A549 (cell line): ENCODE data around the gene PTTG1IP. TPM values are rescaled to one million over a fixed set of nuclear protein-coding genes. Genes with fewer than 3 reads are reported as not detected.

Source experiments
- ATAC-seq, 2 experiments: fragments of 200-7000 bp in 1 of 2; fragments of >200 bp in 1 of 2; cut with Nextera tagmentation in 1 of 2; cut with Tn5 transposase in 1 of 2; 3 replicates each; pipeline versions ENCODE4 v1.8.0 to v1.9.1; 2018 to 2020; ENCODE audit warnings: mild to moderate bottlenecking in 1 of 2, moderate library complexity in 1 of 2
- CTCF ChIA-PET: fragments of 300-600 bp; sonication (Branson Sonifier 250); formaldehyde crosslinking; extraction: SDS; loops from one replicate; lab custom pipeline; 2021; ENCODE audit warnings: antibody characterized with exemption, inconsistent platforms; lab: Yijun Ruan, JAX
- POLR2A ChIA-PET: fragments of 350-600 bp; formaldehyde crosslinking; extraction: SDS; loops from one replicate; lab custom pipeline; 2021; ENCODE audit warnings: antibody characterized with exemption, inconsistent platforms; lab: Yijun Ruan, JAX
- DNase-seq, 2 experiments: peaks; one replicate each; pipeline versions ENCODE4 v3.0.0 to v3.0.0-alpha.2; 2011 to 2016; ENCODE audit warnings: low read depth in 1 of 2, low spot score in 1 of 2
- FAIRE-seq: peaks from 2 replicates; lab custom pipeline; 2011; peaks lifted over from hg19 to GRCh38; lab: Jason Lieb, UNC
- H3K27ac ChIP-seq, 2 experiments: fragments of >200 bp; sonication (Bioruptor Twin); formaldehyde crosslinking; 3 replicates each; pipeline ENCODE4 v1.5.1; 2016 to 2017
- H3K4me1 ChIP-seq: fragments of >200 bp; sonication (Bioruptor Twin); formaldehyde crosslinking; 3 replicates; pipeline ENCODE4 v1.6.1; 2016
- H3K4me2 ChIP-seq: fragments of >200 bp; sonication (Bioruptor Twin); formaldehyde crosslinking; 3 replicates; pipeline ENCODE4 v1.6.1; 2016
- H3K4me3 ChIP-seq: fragments of >200 bp; sonication (Bioruptor Twin); formaldehyde crosslinking; 3 replicates; pipeline ENCODE4 v1.5.1; 2016
- H3K9me3 ChIP-seq: fragments of >200 bp; sonication (Bioruptor Twin); formaldehyde crosslinking; 3 replicates; pipeline ENCODE4 v1.6.1; 2016
- BCL3 ChIP-seq: fragments of >200 bp; sonication (Bioruptor Twin); formaldehyde crosslinking; IDR thresholded peaks from 3 replicates; pipeline ENCODE4 v1.6.1; 2016
- BHLHE40 ChIP-seq: IDR thresholded peaks from 2 replicates; pipeline ENCODE4 v1.6.1; 2012; ENCODE audit warnings: low read depth, low read length, inconsistent platforms
- FOSB ChIP-seq: fragments of 250-450 bp; sonication (Bioruptor Pico); IDR thresholded peaks from 2 replicates; pipeline ENCODE4 v1.5.0; 2020; ENCODE audit warnings: mild to moderate bottlenecking, moderate library complexity
- FOXS1 ChIP-seq: fragments of 250-450 bp; sonication (Bioruptor Pico); IDR thresholded peaks from 2 replicates; pipeline ENCODE4 v1.5.0; 2020; ENCODE audit warnings: mild to moderate bottlenecking, moderate library complexity
- JUNB ChIP-seq: fragments of >200 bp; sonication (Bioruptor Twin); formaldehyde crosslinking; IDR thresholded peaks from 2 replicates; pipeline ENCODE4 v1.6.1; 2016
- KDM1A ChIP-seq: fragments of 200-600 bp; sonication (generic); IDR thresholded peaks from 2 replicates; pipeline ENCODE4 v1.6.1; 2016; ENCODE audit warnings: low read depth, mild to moderate bottlenecking
- MAFK ChIP-seq: fragments of 450-650 bp; IDR thresholded peaks from 2 replicates; pipeline ENCODE4 v1.6.1; 2014; ENCODE audit not compliant: partially characterized antibody
- MAX ChIP-seq: IDR thresholded peaks from 2 replicates; pipeline ENCODE4 v1.6.1; 2012
- NFE2L2 ChIP-seq: fragments of 150-350 bp; conservative IDR thresholded peaks from 2 replicates; pipeline ENCODE4 v1.6.1; 2014; ENCODE audit warnings: low read length
- POLR2AphosphoS2 ChIP-seq: conservative IDR thresholded peaks from 2 replicates; pipeline ENCODE4 v1.6.1; 2012; ENCODE audit warnings: low read length, improper control_type of control experiment, inconsistent platforms
- TP53 ChIP-seq: fragments of 250-450 bp; sonication (Bioruptor Pico); IDR thresholded peaks from 2 replicates; pipeline ENCODE4 v1.5.0; 2021; ENCODE audit warnings: mild to moderate bottlenecking, moderate library complexity
- USF2 ChIP-seq: fragments of 450-650 bp; IDR thresholded peaks from 2 replicates; pipeline ENCODE4 v1.6.1; 2014; ENCODE audit warnings: antibody characterized with exemption
- ZC3H11A ChIP-seq: fragments of 450-650 bp; IDR thresholded peaks from 2 replicates; pipeline ENCODE4 v1.6.1; 2014; ENCODE audit warnings: antibody characterized with exemption, mild to moderate bottlenecking
- ZSCAN20 ChIP-seq: fragments of 250-450 bp; sonication (Bioruptor Pico); IDR thresholded peaks from 2 replicates; pipeline ENCODE4 v1.8.0; 2022; ENCODE audit warnings: mild to moderate bottlenecking, moderate library complexity
- WGBS: methylation state at CpG from one replicate; pipeline ENCODE4 v1.1.6; 2017; ENCODE audit errors: missing lambda C conversion rate; 5-methylcytosine and 5-hydroxymethylcytosine counted together
- polyA plus RNA-seq, 4 experiments: library from polyadenylated mRNA; depleted of rRNA in 3 of 4; stranded (reverse); fragments of >200 nt; fragmentation: RNase III in 1 of 4; extraction: RNeasy Plus Mini Kit Qiagen cat#74134 plus additional on column Dnase treatment in 1 of 4; gene quantifications; 2 replicates in 3 of 4; 3 replicates in 1 of 4; pipeline ENCODE4 v1.2.3, GENCODE V29; 2011 to 2017

The PTTG1IP gene
- polyA plus RNA-seq, 2 of the 4 experiments (the other 2 are of a cell fraction) = 98.7 to 99.4 TPM

GRCh38 chr21:44910229-44911067 is 37.0 kb upstream of the PTTG1IP start (continued):
- no peak for TF ChIP-seq BCL3
- no peak for TF ChIP-seq NFE2L2

- 95% methylated on average over 9 of the region's 9 CpGs for WGBS
- TF ChIP-seq JUNB (no peak), MAFK (peak; percentile 70), BHLHE40 (no peak), KDM1A (no peak)
- FAIRE-seq (no peak), ATAC-seq (no peak), DNase-seq (no peak)
- H3K4me1 ChIP-seq = peaks cover 35% of the 10 kb centered on the region
- peak overlapping the region in 1 of 2 experiments; percentile 87; a peak in 2 of 6 replicates for H3K27ac ChIP-seq
- no peak overlapping the region for H3K4me3 ChIP-seq
- no peak overlapping the region for H3K4me2 ChIP-seq
- no peaks in the 10 kb centered on the region for H3K9me3 ChIP-seq
- POLR2A ChIA-PET = no interaction called here
- CTCF ChIA-PET = interaction anchor here (1.2 to 1.4 kb wide), 2 partner anchors 109 to 116 kb away, joined by 3 to 4 read pairs; no protein-coding TSS in a partner anchor
Observed at GRCh38 chr21:44909719-44910118, 36.2 kb upstream of the PTTG1IP start.

- no peak for ATAC-seq
- FAIRE-seq = no peak
- no peak for DNase-seq
- no peaks in the 10 kb centered on the region for H3K9me3 ChIP-seq
- H3K27ac ChIP-seq = no peak overlapping the region; a peak in 1 of 6 replicates
- TF ChIP-seq USF2 (no peak), FOXS1 (CRISPR knock-in tag) (no peak), ZC3H11A (no peak), FOSB (CRISPR knock-in tag) (no peak), MAX (no peak)
- ChIA-PET CTCF (interaction anchor here (1.2 to 1.4 kb wide), 2 partner anchors 108 to 116 kb away, joined by 3 to 4 read pairs; no protein-coding TSS in a partner anchor), POLR2A (no interaction called here)
- H3K4me1 ChIP-seq = peaks cover 30% of the 10 kb centered on the region
- WGBS = 90% methylated on average over 14 of the region's 21 CpGs
- H3K4me3 ChIP-seq = no peak overlapping the region
- no peak overlapping the region for H3K4me2 ChIP-seq
Observed at GRCh38 chr21:44908908-44909307, 35.4 kb upstream of the PTTG1IP start.

- ATAC-seq (no peak), FAIRE-seq (no peak), DNase-seq (no peak)
- H3K9me3 ChIP-seq = no peaks in the 10 kb centered on the region
- no peak overlapping the region for H3K4me3 ChIP-seq
- peak overlapping the region in 1 of 2 experiments; percentile 61; a peak in 2 of 6 replicates for H3K27ac ChIP-seq
- POLR2A ChIA-PET = interaction anchor here (1.2 kb wide), 1 partner anchor 35 kb away, joined by 3 read pairs; the partner anchor contains the start of gene PTTG1IP
- 81% methylated on average over 19 of the region's 25 CpGs for WGBS
- H3K4me1 ChIP-seq = peaks cover 23% of the 10 kb centered on the region
- H3K4me2 ChIP-seq = no peak overlapping the region
- CTCF ChIA-PET = interaction anchor here (0.8 to 3.7 kb wide), 5 partner anchors 10 to 115 kb away, joined by 3 to 24 read pairs (median 3); no protein-coding TSS in a partner anchor
- TF ChIP-seq NFE2L2 (no peak), TP53 (CRISPR knock-in tag) (no peak), ZSCAN20 (CRISPR knock-in tag) (no peak), USF2 (no peak), POLR2AphosphoS2 (no peak), KDM1A (no peak)
Observed at GRCh38 chr21:44907966-44908895, 34.7 kb upstream of the PTTG1IP start.
